GM18870 (cell line): ENCODE results near the gene NPC1L1.

Source experiments
- ATAC-seq: cut with Tn5 transposase; IDR thresholded peaks from one replicate; pipeline ENCODE4 v1.9.1; 2021; ENCODE audit warnings: moderate library complexity; ENCODE audit not compliant: unreplicated experiment

Gene NPC1L1

GRCh38 chr7:44476313-44476712, 64.8 kb downstream of the NPC1L1 start:
- no peak for ATAC-seq

DNA sequence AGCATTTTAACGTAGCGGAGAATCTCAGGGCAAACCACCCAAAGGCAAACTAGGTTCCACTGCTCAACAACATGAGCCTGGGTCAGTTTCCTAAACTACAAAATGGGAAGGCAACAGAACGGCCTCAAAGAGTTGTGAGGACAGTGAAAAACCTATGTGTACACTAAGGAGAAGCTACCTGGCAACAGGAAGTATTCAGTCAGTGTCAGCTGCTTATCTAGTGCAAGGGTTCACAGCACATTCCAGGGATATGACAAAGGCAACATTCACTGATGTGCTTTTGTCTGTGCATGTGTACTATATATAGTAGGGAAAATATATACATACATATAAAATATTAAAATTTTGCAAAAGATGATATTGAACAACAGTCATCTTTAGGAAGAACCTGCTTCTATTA, 67.8 kb downstream of the NPC1L1 start:
- ATAC-seq: no peak

DNA sequence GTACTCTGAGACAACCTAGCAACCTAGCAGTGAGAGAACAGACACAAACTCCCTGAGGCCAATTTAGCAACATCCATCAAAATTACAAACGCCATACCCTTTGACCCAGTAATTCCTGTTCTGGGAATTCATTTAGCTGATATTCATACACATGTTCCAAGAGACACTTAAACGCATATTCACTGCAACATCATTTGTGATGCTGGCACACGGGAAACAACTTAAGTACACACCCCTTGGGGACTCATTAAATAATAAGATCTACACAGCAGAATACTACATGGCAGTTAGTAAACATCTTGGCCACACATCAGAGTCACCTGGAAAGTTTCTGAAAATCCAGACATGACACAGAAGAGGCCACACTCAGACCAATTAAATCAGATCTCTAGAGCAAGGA, 68.3 kb downstream of the NPC1L1 start:
- ATAC-seq: no peak

- ATAC-seq: no peak
Measured at GRCh38 chr7:44471850-44472249, 69.3 kb downstream of the NPC1L1 start.

- ATAC-seq: no peak
Measured at GRCh38 chr7:44471436-44471835, 69.7 kb downstream of the NPC1L1 start.

DNA sequence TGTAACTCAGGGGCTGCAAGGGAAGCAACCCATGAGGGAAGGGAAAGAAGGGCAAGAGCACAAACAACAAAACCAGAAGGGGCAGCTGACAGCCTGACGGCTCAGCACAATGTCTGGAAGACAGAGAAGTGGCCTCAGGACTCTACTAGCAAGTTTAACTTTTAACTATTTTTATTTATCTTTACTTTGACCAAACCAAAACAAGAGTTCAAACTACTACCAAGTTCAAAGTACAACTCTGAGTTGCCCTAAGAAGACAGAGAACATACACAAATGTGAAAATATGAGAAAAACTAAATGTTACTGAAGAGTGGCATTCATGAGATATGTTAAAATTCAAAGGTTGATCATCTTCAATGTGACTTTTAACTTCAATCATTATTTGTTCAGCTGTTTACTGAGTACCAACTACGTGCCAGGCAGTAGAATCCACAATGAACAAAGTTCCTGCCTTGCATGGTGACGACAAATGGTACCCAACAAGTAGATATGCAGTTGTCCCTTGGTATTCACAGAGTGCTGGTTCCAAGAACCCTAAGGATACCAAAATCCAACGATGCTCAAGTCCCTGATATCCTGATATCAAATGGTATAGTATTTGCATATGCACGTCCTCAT, 70.4 kb downstream of the NPC1L1 start:
- no peak for ATAC-seq

DNA sequence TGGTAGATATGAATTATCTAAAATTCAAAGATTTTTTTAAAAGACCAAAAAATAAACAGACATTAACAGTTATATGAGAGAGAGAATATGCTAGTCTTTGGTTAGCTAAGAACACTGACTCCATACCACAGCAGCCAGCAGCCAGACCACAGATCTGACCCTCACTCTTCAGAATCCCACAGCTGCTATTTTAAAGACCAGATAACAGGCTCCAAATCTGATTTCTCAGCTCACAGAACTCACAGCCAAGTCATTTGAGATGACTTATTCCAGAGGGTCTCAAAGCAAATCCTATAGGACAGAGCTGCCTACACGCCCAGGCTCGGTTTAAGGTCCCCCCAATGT, 71.0 kb downstream of the NPC1L1 start:
- ATAC-seq: no peak

- no peak for ATAC-seq
Measured at GRCh38 chr7:44469461-44470134, 71.5 kb downstream of the NPC1L1 start.

GRCh38 chr7:44467217-44467548, 73.9 kb downstream of the NPC1L1 start:
- ATAC-seq: no peak

GRCh38 chr7:44466300-44467216, 74.6 kb downstream of the NPC1L1 start:
- no peak for ATAC-seq

DNA sequence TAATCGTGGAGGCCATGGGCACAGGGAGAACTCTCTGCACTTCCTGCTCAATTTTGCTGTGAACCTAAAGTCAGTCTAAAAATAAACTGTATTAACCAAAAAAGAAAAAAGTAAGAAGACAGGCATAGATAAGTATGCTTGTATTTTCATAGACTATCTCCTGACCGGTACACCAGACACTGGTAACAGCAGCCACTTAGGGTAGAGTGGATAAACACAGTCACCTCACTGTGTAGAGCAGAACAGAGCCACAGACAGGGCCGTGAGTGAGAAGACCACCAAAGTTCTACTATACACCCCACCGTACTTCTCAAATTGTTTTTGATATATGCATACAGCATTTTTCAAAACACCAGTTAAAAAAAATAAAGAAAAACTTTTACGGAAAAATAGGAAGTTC, 75.6 kb downstream of the NPC1L1 start:
- no peak for ATAC-seq

- ATAC-seq: no peak
Measured at GRCh38 chr7:44463169-44463808, 77.8 kb downstream of the NPC1L1 start.
